Measurements from ENCODE around the gene PLEKHA6.

The PLEKHA6 gene

DNA sequence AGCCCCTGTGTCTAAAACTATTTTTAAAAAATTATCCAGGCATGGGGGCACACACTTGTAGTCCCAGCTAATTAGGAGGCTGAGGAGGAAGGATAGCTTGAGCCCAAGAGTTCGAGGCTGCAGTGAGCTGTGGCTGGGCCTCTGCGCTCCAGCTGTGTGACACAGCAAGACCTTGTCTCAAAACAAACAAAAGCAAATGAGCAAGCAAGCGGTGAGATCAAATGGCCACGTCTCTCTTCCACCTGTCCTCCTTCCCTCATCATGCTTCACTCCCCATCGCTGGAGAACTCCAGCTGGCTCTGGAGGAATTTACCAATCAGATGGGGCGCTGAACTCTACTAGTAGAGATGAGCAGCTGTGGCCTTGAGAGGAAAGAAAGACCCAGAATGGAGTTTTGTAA, 179.6 kb downstream of the PLEKHA6 start (continued):
- TF ChIP-seq ARNTL (CRISPR knock-in tag; IDR thresholded peaks at IDR 0.05; ENCODE audit: borderline replicate concordance, low read depth) (no peak), BACH2 (CRISPR knock-in tag; IDR thresholded peaks at IDR 0.05; ENCODE audit: borderline replicate concordance) (no peak)
- TF ChIP-seq, protein P1, sequence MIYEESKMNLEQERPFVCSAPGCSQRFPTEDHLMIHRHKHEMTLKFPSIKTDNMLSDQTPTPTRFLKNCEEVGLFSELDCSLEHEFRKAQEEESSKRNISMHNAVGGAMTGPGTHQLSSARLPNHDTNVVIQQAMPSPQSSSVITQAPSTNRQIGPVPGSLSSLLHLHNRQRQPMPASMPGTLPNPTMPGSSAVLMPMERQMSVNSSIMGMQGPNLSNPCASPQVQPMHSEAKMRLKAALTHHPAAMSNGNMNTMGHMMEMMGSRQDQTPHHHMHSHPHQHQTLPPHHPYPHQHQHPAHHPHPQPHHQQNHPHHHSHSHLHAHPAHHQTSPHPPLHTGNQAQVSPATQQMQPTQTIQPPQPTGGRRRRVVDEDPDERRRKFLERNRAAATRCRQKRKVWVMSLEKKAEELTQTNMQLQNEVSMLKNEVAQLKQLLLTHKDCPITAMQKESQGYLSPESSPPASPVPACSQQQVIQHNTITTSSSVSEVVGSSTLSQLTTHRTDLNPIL (CRISPR knock-in tag; IDR thresholded peaks at IDR 0.05; ENCODE audit: low read depth): no peak
- TF ChIP-seq, protein P2, sequence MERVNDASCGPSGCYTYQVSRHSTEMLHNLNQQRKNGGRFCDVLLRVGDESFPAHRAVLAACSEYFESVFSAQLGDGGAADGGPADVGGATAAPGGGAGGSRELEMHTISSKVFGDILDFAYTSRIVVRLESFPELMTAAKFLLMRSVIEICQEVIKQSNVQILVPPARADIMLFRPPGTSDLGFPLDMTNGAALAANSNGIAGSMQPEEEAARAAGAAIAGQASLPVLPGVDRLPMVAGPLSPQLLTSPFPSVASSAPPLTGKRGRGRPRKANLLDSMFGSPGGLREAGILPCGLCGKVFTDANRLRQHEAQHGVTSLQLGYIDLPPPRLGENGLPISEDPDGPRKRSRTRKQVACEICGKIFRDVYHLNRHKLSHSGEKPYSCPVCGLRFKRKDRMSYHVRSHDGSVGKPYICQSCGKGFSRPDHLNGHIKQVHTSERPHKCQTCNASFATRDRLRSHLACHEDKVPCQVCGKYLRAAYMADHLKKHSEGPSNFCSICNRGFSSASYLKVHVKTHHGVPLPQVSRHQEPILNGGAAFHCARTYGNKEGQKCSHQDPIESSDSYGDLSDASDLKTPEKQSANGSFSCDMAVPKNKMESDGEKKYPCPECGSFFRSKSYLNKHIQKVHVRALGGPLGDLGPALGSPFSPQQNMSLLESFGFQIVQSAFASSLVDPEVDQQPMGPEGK (CRISPR knock-in tag; IDR thresholded peaks at IDR 0.05; ENCODE audit: borderline replicate concordance): no peak

GRCh38 chr1:204178487-204179281, 181.0 kb downstream of the PLEKHA6 start:
- no peak for TF ChIP-seq ARNTL (CRISPR knock-in tag; IDR thresholded peaks at IDR 0.05; ENCODE audit: borderline replicate concordance, low read depth)
- no peak for TF ChIP-seq CSDC2 (CRISPR knock-in tag; IDR thresholded peaks at IDR 0.05)
- TF ChIP-seq RARB (CRISPR knock-in tag; IDR thresholded peaks at IDR 0.05): no peak
- TF ChIP-seq ZFP3 (CRISPR knock-in tag; IDR thresholded peaks at IDR 0.05): no peak
- TF ChIP-seq, protein P1 (CRISPR knock-in tag; IDR thresholded peaks at IDR 0.05; ENCODE audit: low read depth): no peak
- ATAC-seq: no peak; the same call in 2 of the 3 replicates

- no peak for ATAC-seq
- no peak for TF ChIP-seq ZNF70 (CRISPR knock-in tag; IDR thresholded peaks at IDR 0.05)
- TF ChIP-seq ISL1 (CRISPR knock-in tag; IDR thresholded peaks at IDR 0.05): no peak
- TF ChIP-seq SNAI2 (CRISPR knock-in tag; IDR thresholded peaks at IDR 0.05): no peak
- no peak for TF ChIP-seq OSR1 (CRISPR knock-in tag; IDR thresholded peaks at IDR 0.05)
- TF ChIP-seq GLIS3 (CRISPR knock-in tag; IDR thresholded peaks at IDR 0.05): no peak
- TF ChIP-seq, protein P2 (CRISPR knock-in tag; IDR thresholded peaks at IDR 0.05; ENCODE audit: borderline replicate concordance): no peak
- TF ChIP-seq CSDC2 (CRISPR knock-in tag; IDR thresholded peaks at IDR 0.05): no peak
- no peak for TF ChIP-seq ARNTL (CRISPR knock-in tag; IDR thresholded peaks at IDR 0.05; ENCODE audit: borderline replicate concordance, low read depth)
- no peak for TF ChIP-seq TCF4 (CRISPR knock-in tag; IDR thresholded peaks at IDR 0.05; ENCODE audit: borderline replicate concordance)
- TF ChIP-seq ZFP3 (CRISPR knock-in tag; IDR thresholded peaks at IDR 0.05): no peak
- TF ChIP-seq RARB (CRISPR knock-in tag; IDR thresholded peaks at IDR 0.05): no peak
- no peak for TF ChIP-seq TOX (CRISPR knock-in tag; IDR thresholded peaks at IDR 0.05; ENCODE audit: borderline replicate concordance)
- no peak for TF ChIP-seq ZNF8 (CRISPR knock-in tag; IDR thresholded peaks at IDR 0.05)
- no peak for TF ChIP-seq ESRRG (CRISPR knock-in tag; IDR thresholded peaks at IDR 0.05)
- TF ChIP-seq ZC3H10 (CRISPR knock-in tag; IDR thresholded peaks at IDR 0.05): no peak
Measured at GRCh38 chr1:204177133-204177532, 182.6 kb downstream of the PLEKHA6 start.

DNA sequence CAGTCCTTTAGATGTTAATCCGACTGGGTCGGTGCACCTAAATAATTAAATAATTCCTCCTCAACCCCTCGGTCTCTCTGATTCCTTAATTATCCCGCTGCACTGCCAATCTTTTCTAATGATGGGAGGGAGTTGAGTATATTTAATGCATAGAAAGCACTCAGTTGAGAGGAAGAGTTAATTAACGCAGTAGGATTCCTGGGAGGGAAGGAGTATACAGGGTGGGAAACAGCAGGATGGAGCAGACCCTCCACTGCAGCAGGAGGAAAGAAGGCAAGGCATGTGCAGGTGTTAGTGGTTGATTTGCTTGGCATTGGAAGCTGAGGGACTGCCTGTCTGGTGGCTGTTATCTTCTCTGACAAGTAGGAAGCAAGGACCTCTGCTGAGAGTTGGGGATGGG, 183.7 kb downstream of the PLEKHA6 start:
- no peak for ATAC-seq
- TF ChIP-seq ISL1 (CRISPR knock-in tag; IDR thresholded peaks at IDR 0.05) (no peak), TOX (CRISPR knock-in tag; IDR thresholded peaks at IDR 0.05; ENCODE audit: borderline replicate concordance) (no peak), POU6F1 (CRISPR knock-in tag; IDR thresholded peaks at IDR 0.05; ENCODE audit: borderline replicate concordance, low read depth) (no peak), GLIS3 (CRISPR knock-in tag; IDR thresholded peaks at IDR 0.05) (no peak), ZFP3 (CRISPR knock-in tag; IDR thresholded peaks at IDR 0.05) (no peak), ZFP30 (CRISPR knock-in tag; IDR thresholded peaks at IDR 0.05) (no peak), SNAI2 (CRISPR knock-in tag; IDR thresholded peaks at IDR 0.05) (no peak), BACH2 (CRISPR knock-in tag; IDR thresholded peaks at IDR 0.05; ENCODE audit: borderline replicate concordance) (no peak), ZC3H10 (CRISPR knock-in tag; IDR thresholded peaks at IDR 0.05) (no peak), ZNF70 (CRISPR knock-in tag; IDR thresholded peaks at IDR 0.05) (no peak), PPARA (CRISPR knock-in tag; IDR thresholded peaks at IDR 0.05; ENCODE audit: borderline replicate concordance) (no peak), ARNTL (CRISPR knock-in tag; IDR thresholded peaks at IDR 0.05; ENCODE audit: borderline replicate concordance, low read depth) (no peak), ZNF565 (CRISPR knock-in tag; conservative IDR thresholded peaks at IDR 0.05; ENCODE audit: low read depth) (no peak), OSR1 (CRISPR knock-in tag; IDR thresholded peaks at IDR 0.05) (no peak)
- TF ChIP-seq, protein P2 (CRISPR knock-in tag; IDR thresholded peaks at IDR 0.05; ENCODE audit: borderline replicate concordance): no peak
